Measurements from ENCODE around the gene SNTG2.
A peak's percentile ranks its signal among the peaks of the same experiment; 100 is the strongest.

Gene SNTG2

GRCh38 chr2:1360557-1361250, 410.1 kb downstream of the SNTG2 start:
- H3K27ac ChIP-seq (ENCODE audit: poor library complexity, severe bottlenecking): no peak overlapping the region
- ATAC-seq (ENCODE audit: low read depth): no peak
- TF ChIP-seq CTCF (IDR thresholded peaks at IDR 0.05; ENCODE audit: poor library complexity, severe bottlenecking): no peak
- H3K9me3 ChIP-seq (ENCODE audit: severe bottlenecking): no peaks in the 10 kb centered on the region
- H3K27me3 ChIP-seq (ENCODE audit: insufficient read depth, poor library complexity, severe bottlenecking): no peaks in the 10 kb centered on the region
- H3K4me1 ChIP-seq (ENCODE audit: insufficient read depth, poor library complexity, severe bottlenecking): no peaks in the 10 kb centered on the region
- H3K36me3 ChIP-seq (ENCODE audit: low read depth): no peaks in the 10 kb centered on the region
- DNase-seq (ENCODE audit: low spot score): no peak
- H3K4me3 ChIP-seq (ENCODE audit: severe bottlenecking): no peak overlapping the region

GRCh38 chr2:1363367-1363766, 412.7 kb downstream of the SNTG2 start:
- H3K9me3 ChIP-seq (ENCODE audit: severe bottlenecking): no peaks in the 10 kb centered on the region
- ATAC-seq (ENCODE audit: low read depth) (no peak), DNase-seq (ENCODE audit: low spot score) (no peak)
- H3K4me1 ChIP-seq (ENCODE audit: insufficient read depth, poor library complexity, severe bottlenecking): no peaks in the 10 kb centered on the region
- H3K27me3 ChIP-seq (ENCODE audit: insufficient read depth, poor library complexity, severe bottlenecking): no peaks in the 10 kb centered on the region
- H3K4me3 ChIP-seq (ENCODE audit: severe bottlenecking): no peak overlapping the region
- H3K27ac ChIP-seq (ENCODE audit: poor library complexity, severe bottlenecking): no peak overlapping the region
- no peaks in the 10 kb centered on the region for H3K36me3 ChIP-seq (ENCODE audit: low read depth)
- TF ChIP-seq CTCF (IDR thresholded peaks at IDR 0.05; ENCODE audit: poor library complexity, severe bottlenecking): no peak

- Histone ChIP-seq H3K27ac (ENCODE audit: poor library complexity, severe bottlenecking) (no peak overlapping the region), H3K36me3 (ENCODE audit: low read depth) (no peaks in the 10 kb centered on the region), H3K27me3 (ENCODE audit: insufficient read depth, poor library complexity, severe bottlenecking) (no peaks in the 10 kb centered on the region), H3K4me3 (ENCODE audit: severe bottlenecking) (no peak overlapping the region), H3K4me1 (ENCODE audit: insufficient read depth, poor library complexity, severe bottlenecking) (no peaks in the 10 kb centered on the region), H3K9me3 (ENCODE audit: severe bottlenecking) (no peaks in the 10 kb centered on the region)
- no peak for DNase-seq (ENCODE audit: low spot score)
- no peak for TF ChIP-seq CTCF (IDR thresholded peaks at IDR 0.05; ENCODE audit: poor library complexity, severe bottlenecking)
- ATAC-seq (ENCODE audit: low read depth): peak; percentile 21; the same call in 1 of the 3 replicates
These were observed 416.0 kb downstream of the SNTG2 start for GRCh38 chr2:1366546-1367134.

- no peaks in the 10 kb centered on the region for H3K36me3 ChIP-seq (ENCODE audit: low read depth)
- TF ChIP-seq CTCF (IDR thresholded peaks at IDR 0.05; ENCODE audit: poor library complexity, severe bottlenecking): no peak
- H3K27ac ChIP-seq (ENCODE audit: poor library complexity, severe bottlenecking): no peak overlapping the region
- ATAC-seq (ENCODE audit: low read depth) (no peak), DNase-seq (ENCODE audit: low spot score) (no peak)
- H3K27me3 ChIP-seq (ENCODE audit: insufficient read depth, poor library complexity, severe bottlenecking): no peaks in the 10 kb centered on the region
- H3K4me3 ChIP-seq (ENCODE audit: severe bottlenecking): no peak overlapping the region
- H3K4me1 ChIP-seq (ENCODE audit: insufficient read depth, poor library complexity, severe bottlenecking): no peaks in the 10 kb centered on the region
- no peaks in the 10 kb centered on the region for H3K9me3 ChIP-seq (ENCODE audit: severe bottlenecking)
These were observed 417.0 kb downstream of the SNTG2 start for GRCh38 chr2:1367601-1368000.

- no peaks in the 10 kb centered on the region for H3K36me3 ChIP-seq (ENCODE audit: low read depth)
- H3K27ac ChIP-seq (ENCODE audit: poor library complexity, severe bottlenecking): no peak overlapping the region
- no peak for ATAC-seq (ENCODE audit: low read depth)
- no peak for DNase-seq (ENCODE audit: low spot score)
- no peak overlapping the region for H3K4me3 ChIP-seq (ENCODE audit: severe bottlenecking)
- no peaks in the 10 kb centered on the region for H3K4me1 ChIP-seq (ENCODE audit: insufficient read depth, poor library complexity, severe bottlenecking)
- H3K27me3 ChIP-seq (ENCODE audit: insufficient read depth, poor library complexity, severe bottlenecking): no peaks in the 10 kb centered on the region
- no peak for TF ChIP-seq CTCF (IDR thresholded peaks at IDR 0.05; ENCODE audit: poor library complexity, severe bottlenecking)
- H3K9me3 ChIP-seq (ENCODE audit: severe bottlenecking): no peaks in the 10 kb centered on the region
These were observed 419.3 kb downstream of the SNTG2 start for GRCh38 chr2:1369905-1370304.
